HG02973 (cell line): ENCODE data around the gene A1CF.
"Not testable (repeated sequence)": the region's sequence is repeated elsewhere in the genome, so short reads cannot be mapped to it uniquely, and the experiment has no call there.

Source experiments
- ATAC-seq: cut with Tn5 transposase; IDR thresholded peaks from one replicate; pipeline ENCODE4 v1.9.1; 2021; ENCODE audit warnings: moderate library complexity; ENCODE audit not compliant: unreplicated experiment

A1CF gene

GRCh38 chr10:50885097-50885859 lies at the start of gene A1CF:
TSS of gene A1CF (minus strand) at chr10:50885627. CDS start at chr10:50859940, 25,687 bp downstream.
- no peak for ATAC-seq

- no peak for ATAC-seq
Observed at GRCh38 chr10:50931948-50932431, 46.6 kb upstream of the A1CF start.

- ATAC-seq: no peak
Observed at GRCh38 chr10:50929670-50930069, 44.2 kb upstream of the A1CF start.

GRCh38 chr10:50928190-50928552 lies 42.7 kb upstream of the A1CF start:
- ATAC-seq: no peak

- no peak for ATAC-seq
Observed at GRCh38 chr10:50927522-50928189, 42.2 kb upstream of the A1CF start.

GRCh38 chr10:50923471-50923870 lies 38.0 kb upstream of the A1CF start:
- ATAC-seq: not testable (repeated sequence)

- no peak for ATAC-seq
Observed at GRCh38 chr10:50919010-50919409, 33.6 kb upstream of the A1CF start.

- no peak for ATAC-seq
Observed at GRCh38 chr10:50918529-50918928, 33.1 kb upstream of the A1CF start.

GRCh38 chr10:50917486-50917885 lies 32.1 kb upstream of the A1CF start:
- no peak for ATAC-seq

GRCh38 chr10:50909334-50910014 lies 24.0 kb upstream of the A1CF start:
- no peak for ATAC-seq

- ATAC-seq: no peak
Observed at GRCh38 chr10:50908366-50908765, 22.9 kb upstream of the A1CF start.

- not testable (repeated sequence) for ATAC-seq
Observed at GRCh38 chr10:50905797-50906196, 20.4 kb upstream of the A1CF start.

GRCh38 chr10:50896721-50897120 lies 11.3 kb upstream of the A1CF start:
- ATAC-seq: no peak

- ATAC-seq: no peak
Observed at GRCh38 chr10:50894312-50894711, 8.9 kb upstream of the A1CF start.

- no peak for ATAC-seq
Observed at GRCh38 chr10:50892467-50892866, 7.0 kb upstream of the A1CF start.

- no peak for ATAC-seq
Observed at GRCh38 chr10:50884302-50884701, 1.1 kb downstream of the A1CF start.

GRCh38 chr10:50883629-50884028 lies 1.8 kb downstream of the A1CF start:
- ATAC-seq: no peak

GRCh38 chr10:50882540-50882983 lies 2.9 kb downstream of the A1CF start:
- no peak for ATAC-seq

- ATAC-seq: not testable (repeated sequence)
Observed at GRCh38 chr10:50881046-50881445, 4.4 kb downstream of the A1CF start.

- no peak for ATAC-seq
Observed at GRCh38 chr10:50876429-50876828, 9.0 kb downstream of the A1CF start.

GRCh38 chr10:50874723-50875122 lies 10.7 kb downstream of the A1CF start:
- ATAC-seq: no peak

- no peak for ATAC-seq
Observed at GRCh38 chr10:50866317-50866716, 19.1 kb downstream of the A1CF start.
